Muscle layer of colon (tissue), 2 donors: ENCODE measurements around the gene RASL12.
"Not testable (repeated sequence)": the region's sequence is repeated elsewhere in the genome, so short reads cannot be mapped to it uniquely, and the experiment has no call there.

ENCODE experiments used
- H3K27ac ChIP-seq: one replicate; pipeline ENCODE4 v1.7.0; 2013; ENCODE audit warnings: low read depth, mild to moderate bottlenecking, low read length, moderate library complexity
- H3K27me3 ChIP-seq, 2 donors: one replicate each; pipeline ENCODE4 v1.7.0; 2013; ENCODE audit warnings: low read length in 2 of 2, mild to moderate bottlenecking in 2 of 2; ENCODE audit not compliant: insufficient read depth in 2 of 2, control insufficient read depth in 1 of 2
- H3K36me3 ChIP-seq: one replicate; pipeline ENCODE4 v1.7.0; 2013; ENCODE audit warnings: mild to moderate bottlenecking, low read length; ENCODE audit not compliant: insufficient read depth
- H3K4me1 ChIP-seq: one replicate; pipeline ENCODE4 v1.7.0; 2013; ENCODE audit warnings: mild to moderate bottlenecking, low read length; ENCODE audit not compliant: insufficient read depth
- H3K4me3 ChIP-seq, 2 donors: one replicate each; pipeline ENCODE4 v1.7.0; 2013; ENCODE audit warnings: low read length in 2 of 2, low read depth in 1 of 2, mild to moderate bottlenecking in 1 of 2, moderate library complexity in 1 of 2
- H3K9ac ChIP-seq: one replicate; pipeline ENCODE4 v1.7.0; 2013; ENCODE audit warnings: low read length
- H3K9me3 ChIP-seq: one replicate; pipeline ENCODE4 v1.7.0; 2013; ENCODE audit warnings: mild to moderate bottlenecking, low read length
- donor health status: abdominal sarcoma.
- donor health status: Adenocarcinoma of cecum.

RASL12 gene

GRCh38 chr15:65099801-65100200 is 32.0 kb upstream of the RASL12 start:
- not testable (repeated sequence) for H3K9ac ChIP-seq, H3K27ac ChIP-seq, H3K4me3 ChIP-seq, H3K27me3 ChIP-seq, H3K9me3 ChIP-seq
- H3K36me3 ChIP-seq = peaks cover 22% of the 10 kb centered on the region
- peaks cover 26% of the 10 kb centered on the region for H3K4me1 ChIP-seq

GRCh38 chr15:65099336-65099735 is 31.5 kb upstream of the RASL12 start:
- Histone ChIP-seq H3K4me3 (no peak overlapping the region), H3K36me3 (peaks cover 22% of the 10 kb centered on the region), H3K9me3 (no peaks in the 10 kb centered on the region), H3K4me1 (peaks cover 31% of the 10 kb centered on the region), H3K27ac (no peak overlapping the region), H3K27me3 (no peaks in the 10 kb centered on the region), H3K9ac (no peak overlapping the region)

- Histone ChIP-seq H3K27me3 (no peaks in the 10 kb centered on the region), H3K9me3 (no peaks in the 10 kb centered on the region), H3K4me3 (no peak overlapping the region), H3K27ac (no peak overlapping the region), H3K36me3 (peaks cover 13% of the 10 kb centered on the region), H3K9ac (no peak overlapping the region), H3K4me1 (peaks cover 46% of the 10 kb centered on the region)
Observed at GRCh38 chr15:65097651-65098263, 30.0 kb upstream of the RASL12 start.

- Histone ChIP-seq H3K36me3 (peaks cover 13% of the 10 kb centered on the region), H3K27ac (no peak overlapping the region)
Observed at GRCh38 chr15:65096481-65097385, 28.9 kb upstream of the RASL12 start.

GRCh38 chr15:65095747-65096104 is 27.9 kb upstream of the RASL12 start:
- no peaks in the 10 kb centered on the region for H3K27me3 ChIP-seq
- peak overlapping the region; percentile 69 for H3K27ac ChIP-seq
- H3K9me3 ChIP-seq = no peaks in the 10 kb centered on the region
- H3K9ac ChIP-seq = no peak overlapping the region
- peaks cover 13% of the 10 kb centered on the region for H3K36me3 ChIP-seq
- no peak overlapping the region for H3K4me3 ChIP-seq
- H3K4me1 ChIP-seq = peaks cover 55% of the 10 kb centered on the region

More at GRCh38 chr15:65096481-65097385, 28.9 kb upstream of the RASL12 start:
- H3K9ac ChIP-seq = no peak overlapping the region
- no peaks in the 10 kb centered on the region for H3K27me3 ChIP-seq
- H3K4me1 ChIP-seq = peaks cover 56% of the 10 kb centered on the region
- H3K4me3 ChIP-seq = no peak overlapping the region
- no peaks in the 10 kb centered on the region for H3K9me3 ChIP-seq

GRCh38 chr15:65095011-65095746 is 27.4 kb upstream of the RASL12 start:
- Histone ChIP-seq H3K9ac (no peak overlapping the region), H3K4me3 (no peak overlapping the region), H3K9me3 (no peaks in the 10 kb centered on the region), H3K4me1 (peaks cover 55% of the 10 kb centered on the region), H3K27me3 (no peaks in the 10 kb centered on the region), H3K36me3 (peaks cover 13% of the 10 kb centered on the region), H3K27ac (peak overlapping the region; percentile 69)

- Histone ChIP-seq H3K4me1 (peaks cover 59% of the 10 kb centered on the region), H3K4me3 (no peak overlapping the region), H3K9ac (no peak overlapping the region), H3K36me3 (peaks cover 13% of the 10 kb centered on the region), H3K27me3 (no peaks in the 10 kb centered on the region), H3K9me3 (no peaks in the 10 kb centered on the region), H3K27ac (peak overlapping the region; percentile 69)
Observed at GRCh38 chr15:65094294-65094995, 26.7 kb upstream of the RASL12 start.

- H3K27me3 ChIP-seq, H3K36me3 ChIP-seq, H3K9ac ChIP-seq, H3K9me3 ChIP-seq, H3K4me3 ChIP-seq: not testable (repeated sequence)
- Histone ChIP-seq H3K27ac (peak overlapping the region; percentile 69), H3K4me1 (peaks cover 66% of the 10 kb centered on the region)
Observed at GRCh38 chr15:65093793-65094170, 26.0 kb upstream of the RASL12 start.

- H3K4me3 ChIP-seq = no peak overlapping the region
- peak overlapping the region; percentile 28 for H3K27ac ChIP-seq
- peaks cover under 1% of the 10 kb centered on the region for H3K36me3 ChIP-seq
- H3K9me3 ChIP-seq = no peaks in the 10 kb centered on the region
- H3K4me1 ChIP-seq = peaks cover 72% of the 10 kb centered on the region
- no peaks in the 10 kb centered on the region for H3K27me3 ChIP-seq
- peak overlapping the region; percentile 12 for H3K9ac ChIP-seq
Observed at GRCh38 chr15:65092911-65093792, 25.4 kb upstream of the RASL12 start.

GRCh38 chr15:65091946-65092770 is 24.4 kb upstream of the RASL12 start:
- no peaks in the 10 kb centered on the region for H3K36me3 ChIP-seq
- no peaks in the 10 kb centered on the region for H3K27me3 ChIP-seq
- no peaks in the 10 kb centered on the region for H3K9me3 ChIP-seq
- peak overlapping the region; percentile 12 for H3K9ac ChIP-seq
- peaks cover 80% of the 10 kb centered on the region for H3K4me1 ChIP-seq
- no peak overlapping the region for H3K4me3 ChIP-seq
- peak overlapping the region; percentile 35 for H3K27ac ChIP-seq
